ENCODE measurements around the gene DUSP15.

The DUSP15 gene

GRCh38 chr20:31859266-31859997, 10.9 kb downstream of the DUSP15 start:
- DNase-seq, result no peak

- no peak for DNase-seq
Measured at GRCh38 chr20:31858760-31859083, 11.6 kb downstream of the DUSP15 start.

GRCh38 chr20:31857861-31858759, 12.2 kb downstream of the DUSP15 start:
- DNase-seq, result no peak

GRCh38 chr20:31856516-31856915, 13.8 kb downstream of the DUSP15 start:
- no peak for DNase-seq

GRCh38 chr20:31853481-31853880, 16.8 kb downstream of the DUSP15 start:
- DNase-seq, result no peak

- no peak for DNase-seq
Measured at GRCh38 chr20:31851240-31851955, 18.9 kb downstream of the DUSP15 start.

DNA sequence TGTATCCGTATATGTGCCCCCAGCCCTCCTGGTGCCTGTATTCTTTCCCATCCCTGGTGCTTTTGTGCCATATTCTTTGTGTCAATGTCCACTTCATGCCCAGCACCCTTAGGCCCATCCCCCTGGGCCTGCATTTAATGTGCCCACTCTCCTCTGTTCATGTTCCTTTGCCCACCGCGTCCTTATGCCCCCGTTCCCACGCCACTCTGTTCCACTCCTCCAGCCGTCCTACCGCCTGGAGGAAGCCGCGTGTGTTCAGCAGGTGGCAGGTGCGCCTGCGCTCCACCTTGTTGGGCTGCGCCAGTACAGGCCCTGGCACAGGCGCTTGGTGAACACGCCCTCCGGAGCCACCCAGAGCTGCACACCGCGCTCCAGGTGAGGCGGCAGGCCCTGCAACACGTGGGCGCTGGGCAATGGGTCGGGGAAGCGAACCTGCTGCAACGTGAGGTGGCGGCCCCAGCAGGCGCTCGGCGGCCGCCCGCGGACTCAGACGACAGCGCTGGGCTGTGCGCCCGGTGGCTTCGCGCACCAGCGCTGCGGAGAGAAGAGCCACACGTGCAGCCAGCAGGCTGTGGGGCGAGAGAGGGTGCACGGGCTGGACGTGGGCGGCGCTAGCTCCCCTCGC, 20.9 kb downstream of the DUSP15 start:
- DNase-seq, result peak; percentile 84

DNA sequence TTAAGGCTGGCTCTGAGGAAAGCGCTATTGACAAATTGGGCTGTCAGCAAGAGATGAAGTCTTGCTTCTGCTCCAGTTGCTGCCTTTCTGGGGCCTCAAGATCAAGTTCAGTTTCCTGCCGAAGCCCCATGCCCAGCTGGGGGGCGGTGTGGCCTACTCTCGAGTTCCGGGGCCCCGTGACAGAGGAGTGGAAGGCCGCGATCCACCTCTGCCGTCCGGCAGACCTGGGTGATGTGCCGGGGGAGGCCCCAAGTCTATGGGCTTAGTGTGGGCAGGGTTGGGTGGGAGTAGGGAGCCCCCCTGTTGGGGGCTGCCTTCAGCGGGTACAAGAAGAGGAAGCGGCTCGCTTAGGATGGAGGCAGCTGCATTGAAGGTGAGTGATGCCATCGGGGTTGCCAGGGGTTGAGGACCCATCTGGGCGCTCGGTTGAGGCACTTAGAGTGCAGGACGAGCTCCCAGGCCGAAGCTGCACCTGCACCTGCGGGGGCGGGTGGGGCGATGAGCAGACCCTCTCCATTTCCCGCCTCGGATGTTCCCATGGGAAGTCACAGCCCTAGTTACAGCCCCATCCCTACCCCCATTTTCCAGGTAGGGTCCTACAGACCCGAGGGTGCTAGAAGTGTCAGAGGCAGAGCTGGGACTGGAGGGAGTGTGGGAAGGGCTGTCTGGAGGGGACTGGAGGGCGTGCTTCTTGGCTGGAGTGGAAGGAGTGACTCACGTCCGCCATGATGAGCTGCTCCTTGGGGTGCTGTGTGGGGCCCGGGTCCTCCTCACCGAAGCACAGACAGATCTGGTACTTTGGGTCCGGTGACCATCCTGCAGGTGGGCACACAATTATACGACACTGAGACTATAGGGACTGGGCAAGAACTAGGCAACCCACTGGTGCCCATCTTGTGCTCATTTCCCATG, 22.0 kb downstream of the DUSP15 start:
- no peak for DNase-seq

GRCh38 chr20:31846793-31847138, 23.6 kb downstream of the DUSP15 start:
- DNase-seq, result no peak

- DNase-seq, result no peak
Measured at GRCh38 chr20:31845300-31845863, 24.9 kb downstream of the DUSP15 start, which contains the start of gene FOXS1. Gene FOXS1, minus strand, starts transcription at chr20:31845604. Its CDS starts 62 bp downstream, at chr20:31845542.

DNA sequence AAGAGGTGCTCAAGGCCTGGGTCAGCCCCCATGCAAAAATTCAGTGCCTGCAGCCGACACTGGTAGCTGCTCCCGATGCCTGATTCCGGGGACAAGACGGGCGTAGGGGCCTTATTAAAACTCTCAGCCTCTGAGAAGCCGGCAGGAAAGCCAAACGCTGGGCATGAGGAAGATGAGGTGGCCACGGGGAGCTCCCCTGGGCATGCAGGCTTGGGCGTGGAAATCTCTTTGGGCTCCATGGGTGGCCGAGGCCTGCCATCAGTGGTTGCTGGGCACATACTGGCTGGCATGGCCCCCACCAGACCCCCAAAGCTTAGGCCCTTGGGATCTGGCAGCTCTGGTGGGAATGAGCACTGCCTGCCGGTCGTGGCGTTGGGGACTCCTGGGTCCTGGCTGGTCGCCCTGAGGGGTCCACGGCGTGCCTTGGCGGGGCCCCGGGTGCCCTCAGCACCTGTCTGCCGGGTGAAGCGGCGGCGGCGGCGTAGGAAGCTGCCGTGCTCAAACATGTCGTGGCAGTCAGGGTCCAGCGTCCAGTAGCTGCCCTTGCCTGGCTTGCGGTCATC, 25.5 kb downstream of the DUSP15 start:
- no peak for DNase-seq

- DNase-seq, result no peak
Measured at GRCh38 chr20:31843881-31844280, 26.4 kb downstream of the DUSP15 start.

DNA sequence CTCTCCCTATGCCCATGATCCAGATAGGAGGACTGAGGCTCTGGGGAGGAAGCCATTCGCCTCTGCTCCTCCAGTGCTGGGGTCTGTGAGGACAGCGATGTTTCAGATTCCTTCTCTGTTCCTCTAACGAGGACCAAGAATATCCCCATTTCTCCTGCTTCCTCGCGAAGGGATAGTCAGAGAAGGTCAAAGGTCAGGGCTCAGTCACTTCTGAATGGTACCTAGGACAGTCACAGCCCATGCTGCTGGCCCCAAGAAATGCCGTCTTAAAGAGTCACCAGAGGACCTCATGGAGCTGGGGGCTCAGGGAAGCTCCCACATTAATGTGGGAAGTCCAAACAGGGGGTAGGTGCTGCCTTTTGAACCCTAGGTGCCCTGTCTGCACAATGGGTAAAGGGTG, 27.0 kb downstream of the DUSP15 start:
- DNase-seq, result no peak

DNA sequence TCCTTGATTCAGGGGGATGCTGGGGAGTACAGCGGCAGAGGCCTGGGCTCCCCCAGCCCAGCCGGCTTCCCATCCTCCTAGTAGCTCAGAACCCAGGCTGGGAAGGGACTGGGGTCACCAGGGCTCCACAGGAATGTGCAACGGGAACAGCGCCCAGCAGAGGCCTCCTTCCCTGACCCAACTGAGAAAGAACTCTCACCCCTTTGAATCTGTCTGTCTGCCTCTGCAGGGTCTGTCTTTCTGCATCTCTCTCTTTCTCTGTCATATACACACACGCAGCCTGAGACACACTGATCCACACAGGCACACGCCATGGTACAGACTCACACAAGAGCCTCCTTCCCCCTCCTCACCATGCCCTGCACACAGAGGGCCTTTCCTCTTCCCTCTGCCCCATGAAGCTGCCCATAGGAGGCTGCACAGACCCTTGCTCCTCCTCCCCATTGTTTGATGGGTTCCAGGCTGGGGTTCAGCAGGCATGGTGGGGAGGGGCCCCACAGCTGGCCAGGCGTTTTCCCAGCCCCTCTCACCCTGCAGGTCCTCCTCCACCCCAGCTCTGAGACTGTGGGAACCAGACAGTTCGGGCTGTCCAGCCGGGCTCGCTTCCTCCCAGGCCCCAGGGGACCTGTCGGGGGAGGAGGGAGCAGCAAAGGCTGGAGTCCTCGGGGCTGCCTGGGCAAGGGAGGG, 27.7 kb downstream of the DUSP15 start:
- DNase-seq, result no peak

DNA sequence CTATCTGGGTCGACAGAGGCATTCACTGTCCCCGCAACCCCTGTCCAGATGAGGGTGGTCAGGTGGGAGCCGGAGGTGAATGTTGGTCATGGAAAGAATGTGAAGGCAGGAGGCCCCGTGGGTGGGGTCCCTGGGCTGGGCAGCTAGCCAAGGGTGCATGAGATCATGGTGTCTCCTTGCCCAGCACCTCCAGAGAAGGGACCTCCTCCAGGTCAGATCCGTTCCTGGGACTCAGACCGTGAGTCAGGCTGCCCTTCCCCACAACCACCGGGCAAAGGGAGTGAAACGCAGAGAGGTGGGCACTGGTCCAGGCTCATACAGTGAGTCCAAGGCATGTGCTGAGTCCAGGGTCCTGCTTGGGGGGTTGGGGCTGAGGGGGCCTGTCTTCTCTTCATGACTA, 28.4 kb downstream of the DUSP15 start:
- no peak for DNase-seq

GRCh38 chr20:31840906-31841816, 29.2 kb downstream of the DUSP15 start:
- DNase-seq, result no peak

- DNase-seq, result no peak
Measured at GRCh38 chr20:31839782-31840487, 30.4 kb downstream of the DUSP15 start.

DNA sequence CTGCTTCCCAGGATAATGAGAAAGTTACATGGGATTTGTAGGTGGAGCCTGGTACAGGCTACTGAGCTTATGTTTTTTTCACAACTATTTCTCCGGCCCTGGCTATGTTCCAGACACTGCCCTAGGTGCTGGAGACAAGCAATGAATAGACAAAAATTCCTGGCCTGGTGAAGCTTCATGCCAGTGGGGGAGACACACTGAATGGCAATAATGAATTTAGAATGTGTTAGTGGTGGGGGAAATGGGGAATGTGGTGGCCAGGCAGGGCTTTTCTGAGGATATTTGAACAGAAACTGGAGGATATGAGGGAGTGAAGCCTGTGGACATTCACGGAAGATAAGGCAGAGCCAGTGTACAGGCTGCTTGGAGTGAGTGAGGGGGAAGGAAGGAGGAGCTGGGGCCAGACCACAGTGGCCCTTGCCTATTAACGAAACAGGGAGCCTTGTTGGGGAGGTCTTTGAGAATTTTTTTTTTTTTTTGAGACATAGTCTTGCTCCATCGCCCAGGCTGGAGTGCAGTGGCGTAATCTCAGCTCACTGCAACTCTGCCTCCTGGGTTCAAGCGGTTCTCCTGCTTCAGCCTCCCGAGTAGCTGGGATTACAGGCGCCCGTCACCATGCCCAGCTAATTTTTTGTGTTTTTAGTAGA, 31.6 kb downstream of the DUSP15 start:
- DNase-seq, result no peak
